H9 (cell line): ENCODE data around the gene NLRP12. TPM values are rescaled to one million over a fixed set of nuclear protein-coding genes. Genes with fewer than 3 reads are reported as not detected.
"Not testable (repeated sequence)": the region's sequence is repeated elsewhere in the genome, so short reads cannot be mapped to it uniquely, and the experiment has no call there.

Experiments used
- DNase-seq: peaks from one replicate; pipeline ENCODE4 v3.0.0-alpha.2; 2017
- H2AFZ ChIP-seq: one replicate; pipeline ENCODE4 v1.6.1; 2013; ENCODE audit warnings: mild to moderate bottlenecking, low read length, control low read depth, moderate library complexity
- H2AK5ac ChIP-seq: 2 replicates; pipeline ENCODE4 v1.6.1; 2013; ENCODE audit warnings: low read length, control low read depth, mixed read lengths; ENCODE audit not compliant: insufficient read length
- H2BK120ac ChIP-seq: one replicate; pipeline ENCODE4 v1.6.1; 2013; ENCODE audit warnings: low read depth, mild to moderate bottlenecking, low read length, control low read depth, inconsistent platforms; ENCODE audit not compliant: poor library complexity, severe bottlenecking
- H2BK12ac ChIP-seq: 2 replicates; pipeline ENCODE4 v1.6.1; 2013; ENCODE audit warnings: low read length, control low read depth, mixed read lengths, low read depth; ENCODE audit not compliant: insufficient read length
- H2BK15ac ChIP-seq: 2 replicates; pipeline ENCODE4 v1.6.1; 2013; ENCODE audit warnings: low read depth, low read length, control low read depth
- H2BK20ac ChIP-seq: one replicate; pipeline ENCODE4 v1.6.1; 2013; ENCODE audit warnings: low read depth, mild to moderate bottlenecking, low read length, control low read depth, inconsistent platforms; ENCODE audit not compliant: poor library complexity, severe bottlenecking
- H2BK5ac ChIP-seq: 2 replicates; pipeline ENCODE4 v1.6.1; 2013; ENCODE audit warnings: low read length, control low read depth, mixed read lengths; ENCODE audit not compliant: insufficient read length
- H3K14ac ChIP-seq: 2 replicates; pipeline ENCODE4 v1.6.1; 2013; ENCODE audit warnings: low read length, control low read depth; ENCODE audit not compliant: insufficient read depth
- H3K18ac ChIP-seq: 2 replicates; pipeline ENCODE4 v1.6.1; 2013; ENCODE audit warnings: low read depth, mild to moderate bottlenecking, mixed read lengths, low read length, control low read depth; ENCODE audit not compliant: insufficient read length
- H3K23ac ChIP-seq: 2 replicates; pipeline ENCODE4 v1.6.1; 2013; ENCODE audit warnings: low read length, control low read depth, mixed read lengths, low read depth; ENCODE audit not compliant: insufficient read length
- H3K23me2 ChIP-seq: 2 replicates; pipeline ENCODE4 v1.6.1; 2013; ENCODE audit warnings: low read depth, mild to moderate bottlenecking, mixed read lengths, low read length, control low read depth; ENCODE audit not compliant: insufficient read length, poor library complexity, severe bottlenecking
- H3K27ac ChIP-seq: 2 replicates; pipeline ENCODE4 v1.5.1; 2013; ENCODE audit warnings: low read length, control low read depth, mixed read lengths, low read depth; ENCODE audit not compliant: insufficient read length
- H3K27me3 ChIP-seq: 2 replicates; pipeline ENCODE4 v1.6.1; 2013; ENCODE audit warnings: low read length, control low read depth, inconsistent platforms; ENCODE audit not compliant: insufficient read depth
- H3K4ac ChIP-seq: 2 replicates; pipeline ENCODE4 v1.6.1; 2013; ENCODE audit warnings: low read depth, mild to moderate bottlenecking, control low read depth, inconsistent platforms, low read length, moderate library complexity
- H3K4me1 ChIP-seq: 2 replicates; pipeline ENCODE4 v1.6.1; 2013; ENCODE audit warnings: low read length, control low read depth, inconsistent platforms; ENCODE audit not compliant: insufficient read depth
- H3K4me2 ChIP-seq: 2 replicates; pipeline ENCODE4 v1.6.1; 2013; ENCODE audit warnings: low read length, control low read depth, mixed read lengths; ENCODE audit not compliant: insufficient read length, insufficient read depth
- H3K56ac ChIP-seq: 2 replicates; pipeline ENCODE4 v1.6.1; 2013; ENCODE audit warnings: low read depth, mild to moderate bottlenecking, mixed read lengths, low read length, control low read depth; ENCODE audit not compliant: insufficient read length
- H3K79me1 ChIP-seq: 2 replicates; pipeline ENCODE4 v1.6.1; 2013; ENCODE audit warnings: low read depth, mild to moderate bottlenecking, moderate library complexity, low read length, control low read depth, inconsistent platforms; ENCODE audit not compliant: insufficient read depth, poor library complexity, severe bottlenecking
- H3K79me2 ChIP-seq: 2 replicates; pipeline ENCODE4 v1.6.1; 2013; ENCODE audit warnings: low read length, control low read depth, inconsistent platforms; ENCODE audit not compliant: insufficient read depth
- H3K9ac ChIP-seq: 2 replicates; pipeline ENCODE4 v1.6.1; 2013; ENCODE audit warnings: low read length, control low read depth, mixed read lengths; ENCODE audit not compliant: insufficient read length; ENCODE audit errors: extremely low read depth
- H3K9me3 ChIP-seq: one replicate; pipeline ENCODE4 v1.6.1; 2013; ENCODE audit warnings: low read depth, low read length, inconsistent platforms; ENCODE audit not compliant: control insufficient read depth
- H3T11ph ChIP-seq: one replicate; pipeline ENCODE4 v1.6.1; 2013; ENCODE audit warnings: mild to moderate bottlenecking, low read length, control low read depth, inconsistent platforms
- H4K20me1 ChIP-seq: one replicate; pipeline ENCODE4 v1.6.1; 2013; ENCODE audit not compliant: control insufficient read depth, insufficient read length, insufficient read depth
- H4K5ac ChIP-seq: 2 replicates; pipeline ENCODE4 v1.6.1; 2013; ENCODE audit warnings: low read depth, mild to moderate bottlenecking, mixed read lengths, low read length, control low read depth; ENCODE audit not compliant: insufficient read length
- H4K8ac ChIP-seq: replicated peaks from 2 replicates; pipeline ENCODE4 v1.6.1; 2013; ENCODE audit warnings: low read length, control low read depth, mixed read lengths, low read depth; ENCODE audit not compliant: insufficient read length
- H4K91ac ChIP-seq: 2 replicates; pipeline ENCODE4 v1.6.1; 2013; ENCODE audit warnings: low read depth, mild to moderate bottlenecking, moderate library complexity, mixed read lengths, low read length, control low read depth; ENCODE audit not compliant: insufficient read length
- H3K27ac Mint-ChIP-seq, 3 experiments: 2 replicates in 2 of 3; 3 replicates in 1 of 3; pipeline ENCODE4 v1.8.0; 2020 to 2021; ENCODE audit warnings: mixed read lengths in 3 of 3, mild to moderate bottlenecking in 1 of 3, moderate library complexity in 1 of 3
- H3K27me3 Mint-ChIP-seq: 2 replicates; pipeline ENCODE4 v1.8.0; 2021; ENCODE audit warnings: low read depth, mild to moderate bottlenecking, moderate library complexity, mixed read lengths
- H3K36me3 Mint-ChIP-seq, 3 experiments: 2 replicates in 2 of 3; 3 replicates in 1 of 3; pipeline ENCODE4 v1.8.0; 2020 to 2021; ENCODE audit warnings: low read depth in 3 of 3, mixed read lengths in 3 of 3; ENCODE audit not compliant: insufficient read depth in 1 of 3
- H3K4me1 Mint-ChIP-seq, 2 experiments: 2 replicates each; pipeline ENCODE4 v1.8.0; 2020; ENCODE audit warnings: mixed read lengths in 2 of 2
- H3K4me3 Mint-ChIP-seq, 2 experiments: 2 replicates in 1 of 2; 3 replicates in 1 of 2; pipeline ENCODE4 v1.8.0; 2020 to 2021; ENCODE audit warnings: mild to moderate bottlenecking in 2 of 2, mixed read lengths in 2 of 2, moderate library complexity in 1 of 2
- H3K9me3 Mint-ChIP-seq, 2 experiments: 2 replicates in 1 of 2; 3 replicates in 1 of 2; pipeline ENCODE4 v1.8.0; 2020; ENCODE audit warnings: mild to moderate bottlenecking in 2 of 2, mixed read lengths in 2 of 2, moderate library complexity in 1 of 2
- WGBS: extraction: QIAGEN DNeasy Blood & Tissue Kit; methylation state at CpG from one replicate; pipeline ENCODE4 v1.1.7; 2013; ENCODE audit warnings: missing lambda C conversion rate, low lambda C conversion rate, mixed read lengths; ENCODE audit not compliant: insufficient read length; ENCODE audit errors: extremely low coverage; 5-methylcytosine and 5-hydroxymethylcytosine counted together
- total RNA-seq: library from RNA; stranded (reverse); gene quantifications from 2 replicates; pipeline ENCODE4 v1.2.1, GENCODE V29; 2021
- TF ChIP-seq, protein P1 (sequence below): fragments of 200-600 bp; sonication (generic); conservative IDR thresholded peaks from 3 replicates; pipeline ENCODE4 v1.8.0; 2021; ENCODE audit warnings: antibody characterized with exemption, mild to moderate bottlenecking

The NLRP12 gene
- total RNA-seq, 1 experiment from 2014 or later, result 4.0 TPM

DNA sequence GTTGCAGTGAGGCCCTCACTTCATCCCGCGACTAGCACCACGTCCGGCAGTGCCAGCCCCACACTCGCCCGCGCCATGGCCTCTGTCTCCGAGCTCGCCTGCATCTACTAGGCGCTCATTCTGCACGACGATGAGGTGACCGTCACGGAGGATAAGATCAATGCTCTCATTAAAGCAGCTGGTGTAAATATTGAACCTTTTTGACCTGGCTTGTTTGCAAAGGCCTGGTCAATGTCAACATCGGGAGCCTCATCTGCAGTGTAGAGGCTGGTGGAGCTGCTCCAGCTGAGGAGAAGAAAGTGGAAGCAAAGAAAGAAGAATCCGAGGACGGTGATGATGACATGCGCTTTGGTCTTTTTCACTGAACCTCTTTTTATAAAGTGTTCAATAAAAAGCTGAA is 48.6 kb downstream of the NLRP12 start:
- no peaks in the 10 kb centered on the region for H3K9me3 ChIP-seq
- no peak overlapping the region; the same call in 1 of the 2 replicates for H3K14ac ChIP-seq
- H3K4me3 Mint-ChIP-seq, result no peak overlapping the region
- no peak overlapping the region for H3K9ac ChIP-seq
- H3K79me1 ChIP-seq, result no peaks in the 10 kb centered on the region
- H3K18ac ChIP-seq, result no peak overlapping the region
- H3K4me2 ChIP-seq, result no peak overlapping the region
- H3K27me3 ChIP-seq, result no peaks in the 10 kb centered on the region
- H2BK5ac ChIP-seq, result peak overlapping the region; percentile 46
- H2BK15ac ChIP-seq, result no peak overlapping the region
- peaks cover 3% of the 10 kb centered on the region; the same call in 1 of the 2 replicates for H3K4me1 ChIP-seq
- H4K20me1 ChIP-seq, result no peaks in the 10 kb centered on the region
- no peak overlapping the region for H4K5ac ChIP-seq
- no peak overlapping the region for H3K56ac ChIP-seq
- no peak overlapping the region for H2AFZ ChIP-seq
- H3K36me3 Mint-ChIP-seq, result peaks cover 0 to 3% (median 2%) of the 10 kb centered on the region in 3 experiments; a peak in 3 of 7 replicates
- WGBS, result no CpG with 5 or more reads among the region's 18 CpGs
- no peaks in the 10 kb centered on the region for H3K23me2 ChIP-seq
- H2BK120ac ChIP-seq, result no peak overlapping the region
- no peak overlapping the region for H4K91ac ChIP-seq
- H3K23ac ChIP-seq, result no peak overlapping the region
- no peak overlapping the region for H2BK12ac ChIP-seq
- H3K27ac Mint-ChIP-seq, result peak overlapping the region in 1 of 3 experiments; percentile 69; a peak in 2 of 7 replicates
- H3T11ph ChIP-seq, result no peak overlapping the region
- TF ChIP-seq, protein P1, sequence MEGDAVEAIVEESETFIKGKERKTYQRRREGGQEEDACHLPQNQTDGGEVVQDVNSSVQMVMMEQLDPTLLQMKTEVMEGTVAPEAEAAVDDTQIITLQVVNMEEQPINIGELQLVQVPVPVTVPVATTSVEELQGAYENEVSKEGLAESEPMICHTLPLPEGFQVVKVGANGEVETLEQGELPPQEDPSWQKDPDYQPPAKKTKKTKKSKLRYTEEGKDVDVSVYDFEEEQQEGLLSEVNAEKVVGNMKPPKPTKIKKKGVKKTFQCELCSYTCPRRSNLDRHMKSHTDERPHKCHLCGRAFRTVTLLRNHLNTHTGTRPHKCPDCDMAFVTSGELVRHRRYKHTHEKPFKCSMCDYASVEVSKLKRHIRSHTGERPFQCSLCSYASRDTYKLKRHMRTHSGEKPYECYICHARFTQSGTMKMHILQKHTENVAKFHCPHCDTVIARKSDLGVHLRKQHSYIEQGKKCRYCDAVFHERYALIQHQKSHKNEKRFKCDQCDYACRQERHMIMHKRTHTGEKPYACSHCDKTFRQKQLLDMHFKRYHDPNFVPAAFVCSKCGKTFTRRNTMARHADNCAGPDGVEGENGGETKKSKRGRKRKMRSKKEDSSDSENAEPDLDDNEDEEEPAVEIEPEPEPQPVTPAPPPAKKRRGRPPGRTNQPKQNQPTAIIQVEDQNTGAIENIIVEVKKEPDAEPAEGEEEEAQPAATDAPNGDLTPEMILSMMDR, result no peak
- peaks cover 2% of the 10 kb centered on the region in 2 experiments; a peak in 4 of 5 replicates for H3K9me3 Mint-ChIP-seq
- H2AK5ac ChIP-seq, result no peak overlapping the region
- H2BK20ac ChIP-seq, result no peak overlapping the region
- H3K27ac ChIP-seq, result no peak overlapping the region
- no peak overlapping the region for H3K4ac ChIP-seq
- no peak for DNase-seq
- H3K79me2 ChIP-seq, result no peaks in the 10 kb centered on the region
- H4K8ac ChIP-seq, result no peak overlapping the region
- H3K4me1 Mint-ChIP-seq, result peaks cover 35 to 37% of the 10 kb centered on the region in 2 experiments
- H3K27me3 Mint-ChIP-seq, result no peaks in the 10 kb centered on the region; the same call in 1 of the 2 replicates

- Mint-ChIP-seq H3K4me1 (peaks cover 33 to 36% of the 10 kb centered on the region in 2 experiments), H3K27ac (peak overlapping the region in 2 of 3 experiments; percentile 71 to 79; a peak in 3 of 7 replicates)
- not testable (repeated sequence) for H3K4ac ChIP-seq, H4K5ac ChIP-seq, H2BK5ac ChIP-seq, H3K56ac ChIP-seq, H4K91ac ChIP-seq, H3K23ac ChIP-seq, H2BK20ac ChIP-seq, H3K27ac ChIP-seq, H3K79me1 ChIP-seq, H3K4me3 Mint-ChIP-seq, H2AFZ ChIP-seq, H3K9me3 ChIP-seq, H3K14ac ChIP-seq, DNase-seq, H2BK12ac ChIP-seq, H3K36me3 Mint-ChIP-seq, H3K4me2 ChIP-seq, H3K18ac ChIP-seq, H3K23me2 ChIP-seq, H3K9me3 Mint-ChIP-seq, H3K27me3 Mint-ChIP-seq, H4K20me1 ChIP-seq, H3T11ph ChIP-seq, H2BK15ac ChIP-seq, H2BK120ac ChIP-seq, H3K9ac ChIP-seq, H4K8ac ChIP-seq, H3K27me3 ChIP-seq, H2AK5ac ChIP-seq, H3K4me1 ChIP-seq, H3K79me2 ChIP-seq
- WGBS, result no CpG with 5 or more reads among the region's 7 CpGs
Observed at GRCh38 chr19:53774491-53774890, 49.6 kb downstream of the NLRP12 start.
